Measurements from ENCODE around the gene SMIM41.

Gene SMIM41

GRCh38 chr12:52063082-52063924 lies 16.2 kb upstream of the SMIM41 start:
- DNase-seq, result no peak

DNA sequence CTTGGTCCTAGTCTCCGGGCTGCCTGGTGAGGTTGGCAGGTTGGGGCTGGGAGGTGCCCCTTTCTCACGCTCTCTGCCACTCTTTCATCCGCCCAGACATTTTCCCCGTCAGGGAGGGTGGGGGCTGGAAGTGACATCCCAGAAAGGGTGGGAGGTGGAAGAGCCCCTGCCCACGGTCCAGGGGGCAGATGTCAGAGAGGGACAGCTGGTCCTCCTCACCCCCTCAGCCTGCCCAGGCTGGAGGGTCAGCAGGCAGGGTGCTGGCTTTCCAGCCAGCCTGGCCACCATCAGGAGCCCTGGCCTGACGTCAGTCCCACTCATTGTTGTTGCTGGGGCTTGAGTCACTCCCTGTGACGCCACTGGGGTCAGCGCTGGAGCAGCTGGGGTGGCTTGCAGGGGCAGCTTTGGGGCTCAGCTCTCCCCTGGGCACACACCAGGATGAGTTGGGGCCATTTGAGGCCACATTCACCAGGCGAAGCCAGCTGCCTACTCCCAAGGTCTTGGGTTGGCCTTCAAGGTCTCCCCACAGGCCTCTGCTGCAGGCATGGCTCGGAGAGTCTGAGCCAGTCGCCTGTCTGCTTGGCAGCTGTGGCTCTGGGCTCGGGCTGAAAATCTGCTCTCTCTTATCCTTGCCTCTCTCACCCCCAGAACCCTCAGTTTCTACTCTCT lies 15.4 kb upstream of the SMIM41 start:
- DNase-seq, result no peak

DNA sequence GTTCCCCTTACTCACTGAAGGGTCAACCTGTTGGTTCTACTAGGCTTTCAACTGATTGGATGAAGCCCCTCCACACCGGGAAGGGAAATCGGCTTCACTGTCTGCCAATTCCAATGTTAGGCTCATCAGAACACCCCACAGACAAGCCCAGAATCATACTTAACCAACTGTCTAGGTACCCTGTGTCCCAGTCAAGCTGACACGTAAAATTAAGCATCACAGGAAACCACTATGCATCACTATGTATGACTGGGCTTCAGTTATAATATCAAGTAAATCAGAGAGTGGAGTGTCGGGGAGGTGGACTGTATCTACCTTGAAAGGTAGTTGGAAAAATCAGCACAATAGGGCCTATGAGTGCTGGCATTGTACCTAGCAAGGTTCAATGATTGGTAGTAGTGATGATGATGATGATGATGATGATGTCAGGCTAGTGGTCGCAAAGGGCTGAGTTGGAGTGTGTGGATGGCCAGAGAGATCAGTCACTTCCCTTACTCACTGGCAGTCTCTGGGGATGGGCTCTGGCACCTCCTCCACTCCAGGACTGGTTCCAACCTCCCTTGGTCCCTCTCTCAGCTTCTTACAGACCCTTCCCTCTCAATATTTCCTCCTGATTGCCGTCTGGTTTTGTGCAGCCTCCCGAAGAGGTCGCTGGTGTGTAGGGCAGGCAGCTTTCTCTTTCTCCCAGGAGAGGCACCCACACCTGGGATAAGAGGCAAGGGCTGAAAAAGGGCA lies 13.0 kb upstream of the SMIM41 start:
- DNase-seq, result no peak

- no peak for DNase-seq
Observed at GRCh38 chr12:52067081-52067374, 12.5 kb upstream of the SMIM41 start.

DNA sequence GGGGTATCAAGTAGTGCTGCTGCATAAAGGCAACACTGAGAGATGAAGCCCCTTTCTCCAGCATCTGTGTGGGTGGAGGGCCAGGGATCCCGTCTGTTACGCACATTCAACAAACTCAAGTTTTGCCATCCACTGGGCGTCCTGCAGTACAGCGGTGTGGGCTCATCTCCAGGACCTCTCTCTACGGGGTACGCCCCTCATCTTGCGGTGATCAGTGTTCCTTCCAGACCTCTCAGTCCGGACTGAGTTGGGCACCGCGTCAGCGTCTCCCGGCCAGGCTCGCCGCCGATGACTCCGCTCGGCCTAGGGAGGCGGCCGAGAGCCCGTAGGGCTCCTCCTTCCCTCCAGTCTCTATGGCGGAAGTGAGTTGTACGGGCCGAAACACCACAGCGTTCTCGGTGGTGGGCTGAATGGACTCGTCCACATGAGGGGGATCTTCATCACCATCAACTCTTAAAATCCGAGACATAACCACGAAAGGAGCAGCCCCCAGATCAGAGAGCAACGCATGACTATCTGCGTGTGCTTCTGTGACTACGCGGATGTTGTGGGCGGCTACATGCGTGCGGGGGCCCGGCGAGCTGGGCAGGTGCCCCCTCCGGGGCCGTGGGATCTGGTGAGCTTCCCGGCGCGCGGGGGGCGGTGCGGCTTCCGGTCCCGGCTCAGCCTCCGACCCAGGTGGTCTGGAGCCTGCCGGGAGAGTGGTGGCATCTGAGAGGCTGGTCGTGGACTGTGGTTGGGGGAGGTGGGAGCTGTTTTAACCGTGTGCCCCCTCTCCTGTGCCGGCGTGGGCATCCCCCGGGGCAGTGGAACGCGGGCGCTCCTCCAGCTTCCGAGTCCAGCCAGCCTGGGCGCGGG lies 9.9 kb upstream of the SMIM41 start, which contains the start of gene ATG101:
Gene ATG101 (plus strand): TSS at position 652 of the 858 bp plus-strand sequence. CDS start 3,673 bp downstream, outside the sequence.
- DNase-seq, result peak; percentile 87

- no peak for DNase-seq
Observed at GRCh38 chr12:52070185-52070925, 9.1 kb upstream of the SMIM41 start.

DNA sequence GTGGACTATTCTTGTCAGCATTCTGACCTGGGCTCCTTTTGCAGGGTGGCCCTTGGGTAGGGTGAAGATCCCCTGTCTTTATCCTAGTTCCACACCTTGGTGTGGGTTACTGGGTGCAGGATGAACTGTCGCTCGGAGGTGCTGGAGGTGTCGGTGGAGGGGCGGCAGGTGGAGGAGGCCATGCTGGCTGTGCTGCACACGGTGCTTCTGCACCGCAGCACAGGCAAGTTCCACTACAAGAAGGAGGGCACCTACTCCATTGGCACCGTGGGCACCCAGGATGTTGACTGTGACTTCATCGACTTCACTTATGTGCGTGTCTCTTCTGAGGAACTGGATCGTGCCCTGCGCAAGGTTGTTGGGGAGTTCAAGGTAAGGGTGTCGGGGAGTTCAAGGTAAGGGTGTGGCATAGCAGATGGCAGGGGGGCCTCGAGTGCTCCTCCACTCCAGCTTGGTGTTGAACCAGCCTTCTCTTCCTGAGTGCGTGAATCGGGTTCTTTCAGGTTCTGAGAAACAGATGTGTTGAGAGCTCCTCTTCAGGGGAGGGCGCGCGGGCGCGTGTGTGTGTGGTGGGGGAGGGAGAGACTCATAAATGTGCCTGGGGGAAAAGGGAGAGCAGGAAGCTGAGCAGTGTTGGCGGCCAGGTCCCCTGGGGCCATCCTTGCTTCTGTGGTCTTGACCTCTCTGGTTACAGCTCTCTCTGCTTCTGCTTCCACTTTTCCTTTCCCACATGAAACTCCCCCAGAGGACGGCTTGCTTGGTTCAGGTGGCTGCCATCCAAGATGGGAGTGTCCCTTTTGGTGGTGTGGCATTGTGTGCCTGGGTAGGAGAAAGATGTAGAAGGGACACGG lies 5.7 kb upstream of the SMIM41 start:
- DNase-seq, result no peak

DNA sequence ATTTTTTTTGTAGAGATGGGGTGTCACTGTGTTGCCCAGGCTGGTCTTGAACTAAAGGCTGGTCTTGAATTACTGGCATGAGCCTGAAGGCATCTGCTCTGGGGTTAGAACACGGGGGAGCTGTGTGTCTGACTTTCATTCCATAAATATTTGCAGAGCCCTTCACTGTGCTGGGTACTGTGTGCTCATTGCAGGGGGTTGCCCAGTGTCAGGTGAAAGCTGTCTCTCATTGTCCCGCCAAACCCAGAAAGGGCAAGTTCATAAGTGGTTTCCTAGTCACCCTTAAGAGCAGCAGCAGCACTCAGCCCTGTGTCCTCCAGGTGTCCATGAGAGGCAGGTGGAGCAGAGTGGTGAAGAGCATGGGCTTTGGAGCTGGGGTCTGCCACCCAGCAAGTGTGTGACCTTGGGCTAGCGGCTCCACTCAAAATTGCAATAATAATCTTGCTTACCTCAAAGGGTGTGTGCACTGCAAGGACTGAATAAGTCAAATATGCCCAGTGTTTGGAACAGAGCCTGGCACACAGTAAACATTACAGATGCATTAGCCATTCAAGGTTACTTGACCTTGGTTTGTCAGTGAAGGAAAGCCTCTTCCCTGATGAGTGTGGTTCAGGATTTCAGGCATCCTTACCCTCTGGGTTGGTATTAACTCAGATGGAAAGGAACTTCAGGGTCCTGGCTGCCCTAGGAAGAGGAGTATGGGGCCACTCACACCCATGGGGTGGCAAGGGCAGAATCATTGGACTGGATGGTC lies 4.4 kb upstream of the SMIM41 start:
- DNase-seq, result no peak

DNA sequence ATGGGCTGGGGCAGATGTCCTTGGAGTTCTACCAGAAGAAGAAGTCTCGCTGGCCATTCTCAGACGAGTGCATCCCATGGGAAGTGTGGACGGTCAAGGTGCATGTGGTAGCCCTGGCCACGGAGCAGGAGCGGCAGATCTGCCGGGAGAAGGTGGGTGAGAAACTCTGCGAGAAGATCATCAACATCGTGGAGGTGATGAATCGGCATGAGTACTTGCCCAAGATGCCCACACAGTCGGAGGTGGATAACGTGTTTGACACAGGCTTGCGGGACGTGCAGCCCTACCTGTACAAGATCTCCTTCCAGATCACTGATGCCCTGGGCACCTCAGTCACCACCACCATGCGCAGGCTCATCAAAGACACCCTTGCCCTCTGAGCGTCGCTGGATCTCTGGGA lies 2.7 kb upstream of the SMIM41 start:
- DNase-seq, result no peak

DNA sequence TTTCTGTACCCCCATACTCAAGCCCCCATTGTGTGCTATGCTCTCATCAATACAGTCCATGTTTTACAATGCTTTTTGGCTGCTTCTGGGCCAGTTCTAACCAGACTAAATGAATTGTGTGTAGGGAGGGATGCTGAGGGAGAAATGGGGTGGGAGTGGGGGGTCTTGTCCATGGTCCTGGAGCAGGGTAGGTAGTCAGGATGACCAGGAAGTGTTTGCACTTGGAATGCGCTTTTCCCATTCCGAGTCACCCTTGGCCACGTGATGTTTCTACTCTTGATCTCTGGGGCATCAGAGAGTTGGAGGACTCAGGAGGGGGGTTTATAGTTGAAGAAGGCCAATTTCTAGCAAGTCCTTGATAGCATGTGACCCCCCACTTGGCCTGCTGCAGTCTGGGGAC lies 1.2 kb upstream of the SMIM41 start:
- no peak for DNase-seq

DNA sequence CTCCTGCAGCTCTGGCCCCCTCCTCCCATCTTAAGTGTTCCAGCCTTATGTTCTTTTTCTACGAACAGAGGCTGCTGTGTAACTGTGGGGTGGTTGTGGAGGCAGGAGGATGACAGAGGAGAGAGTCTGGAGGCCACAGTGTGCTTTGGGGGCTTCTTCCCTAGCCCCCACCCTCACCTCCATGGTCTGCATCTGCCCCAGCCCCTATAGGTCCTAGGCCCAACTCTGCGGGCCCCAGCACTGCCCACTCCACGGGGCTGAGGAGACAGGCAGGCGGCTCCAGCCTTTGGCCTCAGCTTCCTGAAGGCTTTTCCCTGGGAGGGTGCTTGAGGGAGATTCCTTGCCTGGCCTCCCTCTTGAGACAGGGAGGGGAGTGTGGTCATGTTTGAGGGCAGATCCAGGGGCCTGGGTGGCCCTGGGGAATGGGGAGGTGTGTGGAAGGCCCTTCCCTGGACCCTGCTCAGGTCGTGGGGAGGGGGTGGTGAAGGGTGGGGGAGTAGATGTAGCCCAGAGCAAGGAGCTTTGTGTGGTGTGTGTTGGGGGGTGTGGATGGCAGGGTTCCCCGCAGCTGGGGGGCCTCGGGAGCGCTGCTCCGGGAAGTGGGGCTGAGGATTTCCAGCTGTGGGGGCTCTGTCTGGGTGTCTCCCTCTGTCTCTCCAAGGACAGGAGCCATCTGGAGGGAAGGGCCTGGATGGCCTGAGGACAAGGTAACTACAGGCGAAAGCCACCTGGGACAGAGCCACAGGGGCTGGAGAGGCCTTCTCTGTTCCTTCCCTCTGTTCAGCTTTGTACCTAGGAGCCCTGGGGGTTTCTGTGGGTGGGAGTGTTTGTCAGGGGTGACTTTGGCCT lies 1.1 kb downstream of the SMIM41 start:
- DNase-seq, result no peak

DNA sequence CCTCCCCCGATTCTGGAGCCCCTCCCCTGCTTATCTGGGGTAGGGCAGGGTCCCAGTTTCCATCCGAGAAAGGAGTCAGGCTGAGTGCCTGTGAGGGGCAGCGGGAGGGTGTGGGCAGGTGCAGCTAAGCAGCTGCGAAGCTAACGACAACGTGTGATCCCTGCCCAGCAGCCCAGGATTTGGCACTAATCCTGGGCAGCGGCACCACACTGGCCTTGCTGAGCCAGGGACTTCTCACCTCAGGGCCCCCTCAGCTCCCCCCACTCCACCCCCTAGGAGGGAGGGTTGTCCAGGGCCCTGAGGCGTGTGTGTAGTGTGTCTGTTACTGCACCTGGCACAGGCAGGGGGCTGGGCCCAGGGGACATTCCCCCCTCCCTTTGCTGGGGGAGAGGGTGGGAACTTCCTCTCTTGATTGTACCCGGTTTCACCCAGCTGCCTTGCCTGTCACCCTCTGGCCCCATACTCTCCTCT lies 1.8 kb downstream of the SMIM41 start:
- DNase-seq, result no peak

- no peak for DNase-seq
Observed at GRCh38 chr12:52082026-52082668, 2.6 kb downstream of the SMIM41 start.

DNA sequence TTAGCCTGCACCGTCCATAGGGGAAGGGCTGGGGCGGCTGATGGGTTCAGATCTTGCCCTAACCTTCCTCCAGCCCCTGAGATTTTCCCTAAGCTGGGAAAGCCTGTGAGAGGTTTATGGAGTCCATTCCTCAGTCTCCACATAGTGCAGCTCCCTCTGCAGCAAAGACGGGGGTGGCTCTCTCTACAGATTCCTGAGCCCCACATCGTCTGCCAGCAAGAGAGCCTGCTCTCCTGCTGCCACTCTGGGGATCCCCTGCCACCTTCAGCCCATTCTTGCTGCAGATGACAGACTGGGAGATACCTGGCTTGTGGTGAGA lies 3.1 kb downstream of the SMIM41 start:
- no peak for DNase-seq

GRCh38 chr12:52082988-52083637 lies 3.6 kb downstream of the SMIM41 start:
- DNase-seq, result no peak

DNA sequence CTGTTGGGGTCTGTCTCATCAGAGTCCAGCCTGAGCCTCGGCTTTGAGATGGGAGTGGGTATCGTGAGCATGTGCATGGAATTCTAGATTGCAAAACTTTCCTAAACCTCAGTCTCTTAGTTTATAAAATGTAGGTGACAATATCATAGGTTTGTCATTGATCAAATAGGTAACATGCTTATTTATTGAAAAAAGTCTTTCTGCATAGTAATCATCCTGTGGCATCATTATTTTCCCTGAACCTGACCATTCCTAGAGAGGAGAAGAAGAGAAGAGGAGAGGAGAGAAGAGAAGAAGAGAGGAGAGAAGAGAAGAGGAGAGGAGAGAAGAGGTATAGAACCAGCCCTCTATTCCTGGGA lies 4.1 kb downstream of the SMIM41 start:
- DNase-seq, result no peak

DNA sequence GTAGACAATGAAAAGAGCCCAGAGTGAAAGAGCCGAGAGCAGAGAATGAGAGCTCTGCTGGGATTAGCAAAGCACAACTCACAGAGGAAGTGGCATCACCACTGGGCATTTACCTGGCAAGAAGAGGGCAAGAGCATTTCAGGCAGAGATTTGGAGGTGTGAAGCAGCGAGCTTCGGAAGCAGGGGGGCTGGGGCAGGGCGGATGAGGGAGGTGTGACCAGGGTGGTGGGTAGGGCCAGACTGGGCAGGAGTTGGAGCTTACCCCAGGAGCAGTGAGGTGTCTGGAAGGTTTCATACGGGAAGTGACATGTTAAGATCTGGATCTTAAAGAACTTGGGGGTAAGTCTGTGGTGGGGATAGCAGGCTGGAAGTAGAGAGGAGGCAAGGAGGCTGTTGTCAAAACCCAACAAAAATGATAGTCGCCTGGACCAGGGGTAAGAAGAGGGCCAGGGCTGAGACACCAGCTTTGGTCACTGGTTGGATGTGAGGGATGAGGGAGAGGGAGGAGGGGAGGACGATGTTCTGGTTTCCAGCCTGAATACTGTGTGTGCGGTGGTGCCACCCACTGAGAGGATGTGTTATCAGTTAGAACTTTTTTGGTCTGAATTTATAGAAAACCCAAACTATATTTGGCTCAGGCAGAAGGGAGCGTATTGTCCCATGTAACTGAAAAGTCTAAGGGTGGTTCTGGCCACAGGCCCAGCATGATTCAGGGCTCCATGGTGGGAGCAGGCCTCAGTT lies 5.2 kb downstream of the SMIM41 start:
- DNase-seq, result no peak

DNA sequence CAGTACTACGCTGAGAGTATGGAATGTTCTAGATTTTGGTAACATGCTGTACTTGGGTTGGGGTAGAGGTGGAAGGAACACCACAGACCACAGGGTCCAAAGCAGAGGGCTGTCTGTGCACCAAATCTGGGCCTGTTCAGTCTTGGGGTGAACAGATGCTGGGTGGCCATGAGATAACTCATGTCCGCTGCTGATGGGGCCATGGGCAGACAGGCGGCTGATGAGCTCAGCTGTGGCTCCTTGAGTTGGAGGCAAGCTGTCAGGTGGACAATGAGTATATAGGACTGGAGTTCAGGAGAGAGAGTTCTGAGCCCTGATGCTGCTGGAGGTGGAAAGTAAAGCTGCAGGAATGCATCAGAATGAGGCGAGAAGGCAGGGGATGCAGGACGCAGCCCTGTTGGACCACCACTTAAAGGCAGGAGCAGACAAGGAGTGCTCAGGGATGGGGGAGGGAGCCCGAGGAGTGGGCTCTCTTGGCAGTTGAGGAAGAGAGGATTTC lies 6.2 kb downstream of the SMIM41 start:
- DNase-seq, result no peak
